NCI-H2227 (cell line): Measurements from ENCODE around the gene SPACDR.
"Not testable (repeated sequence)": the region's sequence is repeated elsewhere in the genome, so short reads cannot be mapped to it uniquely, and the experiment has no call there.

Source experiments
- DNase-seq: peaks from one replicate; lab custom pipeline; 2025; ENCODE audit not compliant: unreplicated experiment; lab: John Stamatoyannopoulos, UW

Gene SPACDR, protein sequence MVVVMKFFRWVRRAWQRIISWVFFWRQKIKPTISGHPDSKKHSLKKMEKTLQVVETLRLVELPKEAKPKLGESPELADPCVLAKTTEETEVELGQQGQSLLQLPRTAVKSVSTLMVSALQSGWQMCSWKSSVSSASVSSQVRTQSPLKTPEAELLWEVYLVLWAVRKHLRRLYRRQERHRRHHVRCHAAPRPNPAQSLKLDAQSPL

DNA sequence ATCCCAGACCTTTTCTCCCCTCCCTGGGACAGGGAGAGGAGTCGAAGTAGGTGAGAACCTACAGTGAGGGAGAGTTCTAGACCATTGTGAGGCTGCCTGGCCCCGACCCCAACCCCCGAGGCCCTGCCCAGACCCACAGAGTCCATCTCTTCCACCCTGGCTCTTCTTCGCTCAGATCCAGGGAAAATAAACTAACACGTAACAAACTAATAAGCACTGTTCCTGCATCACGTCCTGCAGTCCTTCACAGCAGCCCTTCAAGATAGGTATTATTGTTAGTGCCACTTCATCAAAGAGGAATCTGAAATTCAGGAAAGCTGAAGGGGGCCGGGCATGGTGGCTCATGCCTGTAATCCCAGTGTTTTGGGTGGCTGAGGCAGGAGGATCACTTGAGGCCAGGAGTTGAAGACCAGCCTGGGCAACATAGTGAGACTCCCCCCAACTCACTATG, at the start of gene SPACDR:
Gene SPACDR (minus strand): TSS at position 51 of the 451 bp plus-strand sequence. CDS start 235 bp downstream, outside the sequence.
- DNase-seq = no peak

DNA sequence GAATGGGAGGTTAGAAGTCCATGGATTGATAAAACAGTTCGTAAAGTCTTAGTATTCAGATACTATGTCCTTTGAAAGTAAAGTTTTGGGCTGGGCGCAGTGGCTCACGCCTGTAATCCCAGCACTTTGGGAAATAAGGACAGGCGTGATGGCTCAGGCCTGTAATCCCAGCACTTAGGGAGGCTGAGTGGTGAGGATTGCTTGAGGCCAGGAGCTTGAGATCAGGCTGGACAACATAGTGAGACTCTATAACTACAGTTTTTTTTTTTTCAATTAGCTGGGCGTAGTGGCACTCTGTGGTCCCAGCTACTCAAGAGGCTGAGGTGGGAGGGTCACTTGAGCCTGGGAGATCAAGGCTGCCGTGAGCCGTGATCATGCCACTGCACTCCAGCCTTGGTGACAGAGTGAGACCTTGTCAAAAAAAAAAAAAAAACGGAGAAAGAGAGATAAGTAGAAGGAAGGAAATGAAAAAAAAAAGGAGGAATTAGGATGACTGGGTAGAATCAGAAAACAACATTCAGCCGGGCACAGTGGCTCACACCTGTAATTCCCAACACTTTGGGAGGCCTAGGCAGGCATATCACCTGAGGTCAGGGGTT, 49.3 kb upstream of the SPACDR start:
- DNase-seq = no peak

GRCh38 chr7:100510437-100511239, 46.6 kb upstream of the SPACDR start:
- DNase-seq = no peak

GRCh38 chr7:100509231-100509630, 45.2 kb upstream of the SPACDR start:
- DNase-seq = no peak

DNA sequence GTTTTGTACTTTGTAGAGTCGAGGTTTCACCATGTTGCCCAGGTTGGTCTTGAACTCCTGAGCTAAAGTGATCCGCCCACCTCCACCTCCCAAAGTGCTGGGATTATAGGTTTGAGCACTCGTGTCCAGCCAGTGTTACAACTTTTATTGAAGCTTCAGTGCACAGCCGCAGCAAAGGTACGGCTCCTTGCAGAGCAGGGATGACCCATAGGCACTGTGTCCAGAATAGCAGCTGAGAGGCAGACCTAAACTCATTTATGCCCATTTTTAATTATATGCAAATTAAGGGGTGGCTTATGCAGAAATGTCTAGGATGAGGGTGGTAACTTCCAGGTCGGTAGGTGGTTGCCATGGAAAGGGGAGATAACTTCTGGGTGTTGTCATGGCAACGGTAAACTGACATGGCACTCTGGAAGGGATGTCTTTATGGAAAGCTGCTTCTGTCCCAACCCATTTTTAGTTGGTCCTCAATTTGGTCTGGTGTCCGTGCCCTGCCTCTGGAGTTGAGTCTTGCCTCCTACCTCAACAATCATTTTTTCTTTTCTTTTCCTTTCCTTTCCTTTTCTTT, 42.4 kb upstream of the SPACDR start:
- peak; percentile 47 for DNase-seq

DNA sequence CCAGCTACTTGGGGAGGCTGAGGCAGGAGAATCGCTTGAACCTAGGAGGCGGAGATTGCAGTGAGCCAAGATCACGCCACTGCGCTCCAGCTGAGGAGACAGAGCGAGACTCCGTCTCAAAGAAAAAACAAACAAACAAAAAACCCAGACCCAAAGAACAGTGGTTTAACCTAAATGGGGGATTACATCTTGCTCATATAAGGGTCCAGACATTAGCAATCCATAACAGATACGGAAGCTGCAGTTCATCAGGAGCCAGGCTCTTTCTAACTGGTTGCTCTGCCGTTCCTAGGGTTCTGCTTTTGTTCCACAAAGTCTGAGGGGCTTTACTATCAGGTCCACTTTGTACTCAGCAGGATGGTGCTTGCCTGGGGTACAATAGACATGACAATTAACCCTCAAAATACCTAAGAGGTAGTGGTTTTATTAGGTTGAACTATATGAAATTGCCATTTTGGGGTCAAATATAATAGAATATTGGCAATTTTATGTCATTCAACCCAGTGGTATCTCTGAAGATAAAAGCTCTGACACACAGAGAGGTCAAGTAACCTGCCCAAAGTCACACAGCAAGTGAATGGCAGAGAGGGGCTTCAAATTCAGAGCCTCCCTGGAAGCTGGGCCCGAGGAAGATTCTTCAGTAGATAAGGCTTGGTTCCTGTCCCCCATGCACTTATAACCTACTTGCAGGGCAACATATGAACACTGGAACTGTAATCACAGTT, 41.0 kb upstream of the SPACDR start:
- no peak for DNase-seq

- DNase-seq = not testable (repeated sequence)
Observed at GRCh38 chr7:100504031-100504430, 40.0 kb upstream of the SPACDR start.

DNA sequence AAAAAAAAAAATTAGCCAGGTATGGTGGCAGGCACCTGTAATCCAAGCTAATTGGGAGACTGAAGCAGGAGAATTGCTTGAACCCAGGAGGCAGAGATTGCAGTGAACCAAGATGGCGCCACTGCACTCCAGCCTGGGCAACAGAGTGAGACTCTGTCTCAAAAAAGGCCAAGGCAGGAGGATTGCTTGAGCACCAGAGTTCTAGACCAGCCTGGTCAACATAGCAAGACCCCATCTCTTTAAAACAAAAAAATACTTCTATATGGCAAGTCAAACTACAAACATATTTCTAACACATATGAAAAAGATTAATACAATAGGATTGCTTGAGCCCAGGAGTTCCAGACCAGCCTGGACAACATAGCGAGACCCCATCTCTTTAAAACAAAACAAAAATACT, 36.7 kb upstream of the SPACDR start:
- DNase-seq = not testable (repeated sequence)

DNA sequence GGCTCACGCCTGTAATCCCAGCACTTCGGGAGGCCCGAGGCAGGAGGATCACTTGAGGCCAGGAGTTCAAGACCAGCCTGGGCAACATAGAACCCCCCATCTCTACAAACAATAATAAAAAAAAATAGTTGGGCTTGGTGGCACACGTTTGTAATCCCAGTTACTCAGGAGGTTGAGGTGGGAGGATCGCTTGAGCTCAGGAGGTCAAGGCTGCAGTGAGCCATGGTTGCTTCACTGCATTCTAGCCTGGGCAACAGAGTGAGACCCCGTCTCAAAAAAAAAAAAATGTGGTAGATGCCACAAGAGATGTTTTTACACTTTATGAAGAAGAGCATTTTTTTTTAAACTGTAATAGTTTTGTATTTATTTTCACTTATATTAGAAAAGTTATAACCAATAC, 32.4 kb upstream of the SPACDR start:
- DNase-seq = no peak

DNA sequence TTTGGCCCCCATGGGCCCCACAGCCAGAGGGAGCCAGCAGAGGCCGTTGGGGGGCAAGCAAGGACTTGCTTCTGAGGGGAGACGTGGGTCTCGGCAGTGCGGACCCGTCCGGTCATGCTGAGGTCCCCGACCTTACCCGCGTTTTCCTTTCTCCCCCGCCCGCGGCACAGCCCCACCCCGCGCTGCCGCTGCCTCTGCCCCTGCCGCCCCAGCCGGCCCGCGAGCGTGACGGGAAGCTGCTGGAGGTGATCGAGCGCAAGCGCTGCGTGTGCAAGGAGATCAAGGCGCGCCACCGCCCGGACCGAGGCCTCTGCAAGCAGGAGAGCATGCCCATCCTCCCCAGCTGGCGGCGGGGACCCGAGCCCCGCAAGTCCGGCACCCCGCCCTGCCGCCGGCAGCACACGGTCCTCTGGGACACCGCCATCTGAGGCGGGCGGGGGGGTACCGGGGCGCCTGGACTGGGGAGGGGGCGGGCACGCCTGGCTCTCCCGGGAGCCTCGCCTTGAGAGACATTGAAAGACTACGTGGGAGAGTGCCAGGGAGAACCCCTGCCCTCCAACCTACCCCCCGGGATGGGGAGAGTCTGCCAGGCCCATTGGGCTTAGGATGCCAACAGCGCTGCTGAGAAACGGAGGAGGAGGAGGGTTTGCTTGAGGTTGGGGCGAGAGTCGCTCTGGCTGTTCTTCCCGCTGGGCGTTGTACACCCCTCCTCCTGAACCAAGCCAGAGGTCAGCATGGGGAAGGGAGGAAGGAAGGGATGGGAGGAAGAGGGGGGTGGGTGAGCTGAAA, 29.6 kb upstream of the SPACDR start:
- DNase-seq = peak; percentile 19

- no peak for DNase-seq
Observed at GRCh38 chr7:100492738-100493475, 28.8 kb upstream of the SPACDR start.

- no peak for DNase-seq
Observed at GRCh38 chr7:100491192-100491578, 27.1 kb upstream of the SPACDR start.

DNA sequence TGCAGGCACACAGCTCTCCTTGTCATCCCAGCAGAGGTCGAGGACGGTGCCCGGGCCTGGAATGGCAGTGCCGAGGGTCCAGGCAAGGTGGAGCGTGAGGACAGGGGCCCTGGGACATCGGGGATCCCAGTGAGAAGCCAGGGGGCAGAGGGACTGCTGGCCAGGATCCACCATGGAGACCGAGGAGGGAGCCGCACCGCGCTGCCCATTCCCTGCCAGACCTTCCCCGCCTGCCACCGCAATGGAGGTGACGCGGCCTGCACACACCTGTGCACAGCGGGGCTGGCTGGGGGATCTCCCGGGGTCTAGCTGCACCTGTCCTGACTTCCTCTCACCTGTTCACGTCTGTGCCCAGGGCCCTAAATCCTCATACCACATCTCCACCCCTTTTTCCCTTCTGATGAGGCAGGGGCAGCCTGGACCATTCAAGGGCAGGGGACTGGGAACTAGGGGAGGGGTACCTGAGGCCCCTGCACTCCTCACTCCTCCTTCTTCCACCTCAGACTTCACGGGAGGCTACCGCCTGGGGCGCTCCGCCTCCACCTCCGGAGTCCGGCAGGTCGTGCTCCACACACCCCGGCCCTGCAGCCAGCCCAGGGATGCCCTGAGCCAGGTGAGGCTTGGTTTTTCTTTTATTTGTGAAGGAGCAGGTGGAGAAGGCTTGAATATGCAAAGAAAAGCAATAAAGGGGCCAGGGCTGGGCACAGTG, 26.6 kb upstream of the SPACDR start:
- DNase-seq = no peak

DNA sequence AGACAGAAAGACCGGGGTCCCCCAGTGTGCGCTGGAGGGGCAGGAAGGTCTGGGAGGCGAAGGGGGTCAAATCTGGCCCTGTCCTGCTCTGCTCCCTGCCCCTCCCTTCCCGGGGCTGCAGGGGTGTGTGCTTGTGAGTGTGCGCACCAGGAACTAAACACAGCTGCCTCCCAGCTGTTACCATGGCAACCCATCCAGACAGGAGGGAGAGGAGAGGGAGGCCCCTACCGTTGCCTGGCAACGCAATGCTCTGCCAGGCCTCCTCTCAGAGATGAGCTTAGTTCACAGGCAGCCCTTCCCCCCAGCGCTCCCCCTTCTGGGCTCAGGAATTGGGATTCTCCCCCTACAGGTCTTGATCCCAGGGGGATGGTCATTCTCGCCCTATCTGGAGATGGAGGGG, 25.8 kb upstream of the SPACDR start:
- DNase-seq = peak; percentile 99

GRCh38 chr7:100489121-100489520, 25.1 kb upstream of the SPACDR start:
- DNase-seq = peak; percentile 38

DNA sequence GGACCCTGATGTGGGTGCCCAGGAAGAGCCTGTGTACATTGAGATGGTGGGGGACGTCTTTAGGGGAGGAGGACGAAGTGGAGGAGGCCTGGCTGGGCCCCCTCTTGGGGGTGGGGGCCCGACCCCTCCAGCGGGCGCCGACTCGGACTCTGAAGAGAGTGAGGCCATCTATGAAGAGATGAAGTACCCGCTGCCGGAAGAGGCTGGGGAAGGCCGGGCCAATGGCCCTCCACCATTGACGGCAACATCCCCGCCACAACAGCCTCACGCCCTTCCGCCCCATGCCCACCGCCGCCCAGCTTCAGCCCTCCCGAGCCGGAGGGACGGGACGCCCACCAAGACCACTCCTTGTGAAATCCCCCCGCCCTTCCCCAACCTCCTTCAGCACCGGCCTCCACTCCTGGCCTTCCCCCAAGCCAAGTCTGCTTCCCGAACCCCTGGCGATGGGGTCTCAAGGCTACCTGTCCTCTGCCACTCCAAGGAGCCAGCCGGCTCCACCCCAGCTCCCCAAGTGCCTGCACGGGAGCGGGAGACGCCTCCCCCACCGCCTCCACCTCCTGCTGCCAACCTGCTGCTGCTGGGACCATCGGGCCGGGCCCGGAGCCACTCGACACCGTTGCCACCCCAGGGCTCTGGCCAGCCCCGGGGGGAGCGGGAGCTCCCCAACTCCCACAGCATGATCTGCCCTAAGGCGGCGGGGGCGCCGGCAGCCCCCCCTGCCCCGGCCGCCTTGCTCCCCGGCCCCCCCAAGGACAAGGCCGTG, 24.5 kb upstream of the SPACDR start:
- DNase-seq = no peak

DNA sequence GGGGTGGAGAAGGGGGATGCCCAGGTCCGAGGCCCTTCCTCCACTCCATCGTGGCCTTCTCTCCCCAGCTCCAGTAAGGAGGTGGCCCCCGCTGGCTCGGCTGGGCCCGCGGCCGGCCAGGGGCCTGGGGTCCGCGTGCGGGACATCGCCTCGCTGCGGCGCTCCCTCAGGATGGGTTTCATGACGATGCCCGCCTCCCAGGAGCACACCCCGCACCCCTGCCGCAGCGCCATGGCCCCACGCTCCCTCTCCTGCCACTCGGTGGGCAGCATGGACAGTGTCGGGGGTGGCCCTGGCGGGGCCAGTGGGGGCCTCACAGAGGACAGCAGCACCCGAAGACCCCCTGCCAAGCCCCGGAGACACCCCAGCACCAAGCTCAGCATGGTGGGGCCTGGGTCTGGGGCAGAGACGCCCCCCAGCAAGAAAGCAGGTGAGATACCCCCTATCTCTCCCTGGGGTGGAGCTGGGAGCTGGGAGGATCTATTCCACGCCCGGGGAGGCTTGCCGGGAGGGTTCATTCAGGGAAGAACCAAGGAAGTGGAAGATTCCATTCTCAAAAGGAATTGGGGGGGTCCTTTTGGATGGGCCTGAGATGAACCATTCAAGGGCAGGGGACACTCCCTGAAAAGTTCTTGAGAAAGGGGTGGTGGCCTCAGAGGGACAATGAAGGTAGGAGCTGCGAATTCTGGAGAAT, 22.8 kb upstream of the SPACDR start:
- peak; percentile 54 for DNase-seq
